ENCODE results near the gene GRM7. TPM values are rescaled to one million over a fixed set of nuclear protein-coding genes. Genes with fewer than 3 reads are reported as not detected.

GRM7 gene
- total RNA-seq, 2 experiments from 2014 or later, result not detected

- CTCF ChIA-PET (ENCODE audit: unreplicated experiment), result no interaction called here
- Histone ChIP-seq H3K4me1 (ENCODE audit: insufficient read depth, low read length, poor library complexity, severe bottlenecking) (no peaks in the 10 kb centered on the region), H3K4me3 (ENCODE audit: low read depth, low read length, poor library complexity, severe bottlenecking) (no peak overlapping the region), H3K4me2 (ENCODE audit: low read length) (no peak overlapping the region), H3K9me3 (ENCODE audit: low read length) (no peaks in the 10 kb centered on the region), H3K36me3 (ENCODE audit: insufficient read depth, low read length) (no peaks in the 10 kb centered on the region), H3K9me2 (ENCODE audit: insufficient read depth, low read length) (no peaks in the 10 kb centered on the region), H4K20me1 (ENCODE audit: insufficient read depth, low read length) (no peaks in the 10 kb centered on the region), H3K27ac (ENCODE audit: low read depth, low read length, poor library complexity, severe bottlenecking) (no peak overlapping the region), H2AFZ (ENCODE audit: low read length) (no peak overlapping the region), H3K79me2 (ENCODE audit: insufficient read depth, low read depth, low read length) (no peaks in the 10 kb centered on the region)
- POLR2A ChIA-PET, result no interaction called here
- BruUV-seq (replicated peaks), result no TSS peak
- TF ChIP-seq EZH2phosphoT487 (IDR thresholded peaks at IDR 0.05; ENCODE audit: borderline replicate concordance, low read depth, low read length) (no peak), CTCF (conservative IDR thresholded peaks at IDR 0.05; ENCODE audit: low read length) (no peak)
- intact Hi-C loops (cut with micrococcal nuclease; ENCODE audit: unreplicated experiment), result no loop called here
- no peak for DNase-seq (ENCODE audit: low spot score)
Measured at GRCh38 chr3:7489417-7489816, 628.5 kb downstream of the GRM7 start.

GRCh38 chr3:7498715-7499114, 637.8 kb downstream of the GRM7 start:
- POLR2A ChIA-PET, result no interaction called here
- Histone ChIP-seq H3K27ac (ENCODE audit: low read depth, low read length, poor library complexity, severe bottlenecking) (no peak overlapping the region), H3K4me2 (ENCODE audit: low read length) (no peak overlapping the region), H3K9me2 (ENCODE audit: insufficient read depth, low read length) (no peaks in the 10 kb centered on the region), H3K36me3 (ENCODE audit: insufficient read depth, low read length) (no peaks in the 10 kb centered on the region), H3K4me1 (ENCODE audit: insufficient read depth, low read length, poor library complexity, severe bottlenecking) (no peaks in the 10 kb centered on the region), H4K20me1 (ENCODE audit: insufficient read depth, low read length) (no peaks in the 10 kb centered on the region), H3K79me2 (ENCODE audit: insufficient read depth, low read depth, low read length) (no peaks in the 10 kb centered on the region), H3K4me3 (ENCODE audit: low read depth, low read length, poor library complexity, severe bottlenecking) (no peak overlapping the region), H2AFZ (ENCODE audit: low read length) (no peak overlapping the region), H3K9me3 (ENCODE audit: low read length) (no peaks in the 10 kb centered on the region)
- BruUV-seq (replicated peaks), result no TSS peak
- intact Hi-C loops (cut with micrococcal nuclease; ENCODE audit: unreplicated experiment), result no loop called here
- no peak for DNase-seq (ENCODE audit: low spot score)
- no peak for TF ChIP-seq EZH2phosphoT487 (IDR thresholded peaks at IDR 0.05; ENCODE audit: borderline replicate concordance, low read depth, low read length)
- TF ChIP-seq CTCF (conservative IDR thresholded peaks at IDR 0.05; ENCODE audit: low read length), result no peak
- CTCF ChIA-PET (ENCODE audit: unreplicated experiment), result no interaction called here

- no TSS peak for BruUV-seq (replicated peaks)
- Histone ChIP-seq H3K27ac (ENCODE audit: low read depth, low read length, poor library complexity, severe bottlenecking) (no peak overlapping the region), H4K20me1 (ENCODE audit: insufficient read depth, low read length) (no peaks in the 10 kb centered on the region), H2AFZ (ENCODE audit: low read length) (no peak overlapping the region), H3K4me3 (ENCODE audit: low read depth, low read length, poor library complexity, severe bottlenecking) (no peak overlapping the region), H3K79me2 (ENCODE audit: insufficient read depth, low read depth, low read length) (no peaks in the 10 kb centered on the region), H3K4me2 (ENCODE audit: low read length) (no peak overlapping the region), H3K9me3 (ENCODE audit: low read length) (no peaks in the 10 kb centered on the region), H3K4me1 (ENCODE audit: insufficient read depth, low read length, poor library complexity, severe bottlenecking) (no peaks in the 10 kb centered on the region), H3K9me2 (ENCODE audit: insufficient read depth, low read length) (no peaks in the 10 kb centered on the region), H3K36me3 (ENCODE audit: insufficient read depth, low read length) (no peaks in the 10 kb centered on the region)
- POLR2A ChIA-PET, result interaction anchor here (0.6 to 0.7 kb wide), 2 partner anchors 24 to 1535 kb away, joined by 3 read pairs; no protein-coding TSS in a partner anchor
- intact Hi-C loops (cut with micrococcal nuclease; ENCODE audit: unreplicated experiment), result no loop called here
- CTCF ChIA-PET (ENCODE audit: unreplicated experiment), result no interaction called here
- TF ChIP-seq EZH2phosphoT487 (IDR thresholded peaks at IDR 0.05; ENCODE audit: borderline replicate concordance, low read depth, low read length), result no peak
- no peak for DNase-seq (ENCODE audit: low spot score)
Measured at GRCh38 chr3:7503431-7503830, 642.5 kb downstream of the GRM7 start.
